WTC11 (cell line): Measurements from ENCODE around the gene CFAP221. TPM values are rescaled to one million over a fixed set of nuclear protein-coding genes. Genes with fewer than 3 reads are reported as not detected.

Source experiments
- ATAC-seq: fragments of 200-7000 bp; cut with Tn5 transposase; 2 replicates; pipeline ENCODE4 v1.10.0; 2021; ENCODE audit warnings: mild to moderate bottlenecking, moderate library complexity
- CTCF ChIA-PET: fragments of 300-600 bp; sonication (Branson Sonifier 250); formaldehyde crosslinking; loops from one replicate; lab custom pipeline; 2021; ENCODE audit warnings: antibody characterized with exemption; lab: Charles Lee
- POLR2A ChIA-PET: fragments of 350-600 bp; sonication (Branson Sonifier 250); formaldehyde crosslinking; loops from one replicate; lab custom pipeline; 2021; ENCODE audit warnings: antibody characterized with exemption; lab: Charles Lee
- DNase-seq: peaks from one replicate; pipeline ENCODE4 v3.0.0; 2021; ENCODE audit warnings: low spot score
- H3K27ac Mint-ChIP-seq: 2 replicates; pipeline ENCODE4 v1.8.0; 2021; ENCODE audit warnings: mixed read lengths
- H3K27me3 Mint-ChIP-seq: 2 replicates; pipeline ENCODE4 v1.8.0; 2021; ENCODE audit warnings: low read depth, mild to moderate bottlenecking, moderate library complexity, mixed read lengths
- H3K36me3 Mint-ChIP-seq: 2 replicates; pipeline ENCODE4 v1.8.0; 2021; ENCODE audit warnings: mixed read lengths
- H3K4me1 Mint-ChIP-seq: 2 replicates; pipeline ENCODE4 v1.8.0; 2022; ENCODE audit warnings: mixed read lengths
- H3K4me3 Mint-ChIP-seq: 2 replicates; pipeline ENCODE4 v1.8.0; 2021; ENCODE audit warnings: mild to moderate bottlenecking, moderate library complexity, mixed read lengths
- H3K9me3 Mint-ChIP-seq: 2 replicates; pipeline ENCODE4 v1.8.0; 2021; ENCODE audit warnings: mixed read lengths
- AFF4 ChIP-seq: sonication (generic); formaldehyde crosslinking; IDR thresholded peaks from 2 replicates; pipeline ENCODE4 v1.8.1; 2023; ENCODE audit warnings: mild to moderate bottlenecking, missing genetic modification reagents, borderline replicate concordance
- CREM ChIP-seq: sonication (generic); formaldehyde crosslinking; IDR thresholded peaks from 2 replicates; pipeline ENCODE4 v1.8.1; 2022; ENCODE audit warnings: mild to moderate bottlenecking, missing genetic modification reagents, moderate library complexity
- E2F1 ChIP-seq: sonication (generic); formaldehyde crosslinking; IDR thresholded peaks from 2 replicates; pipeline ENCODE4 v1.8.0; 2022; ENCODE audit warnings: mild to moderate bottlenecking, missing genetic modification reagents
- ELF4 ChIP-seq: sonication (generic); formaldehyde crosslinking; IDR thresholded peaks from 2 replicates; pipeline ENCODE4 v1.8.1; 2022; ENCODE audit warnings: low read depth, mild to moderate bottlenecking, moderate library complexity, missing genetic modification reagents
- FOXP1 ChIP-seq: sonication (generic); formaldehyde crosslinking; IDR thresholded peaks from 2 replicates; pipeline ENCODE4 v1.8.0; 2022; ENCODE audit warnings: missing genetic modification reagents, mild to moderate bottlenecking, moderate library complexity, borderline replicate concordance
- HMGA2 ChIP-seq: fragments of 250-450 bp; sonication (Bioruptor Pico); IDR thresholded peaks from 2 replicates; pipeline ENCODE4 v1.4.0; 2021; ENCODE audit warnings: mild to moderate bottlenecking, moderate library complexity
- KAT7 ChIP-seq: sonication (generic); formaldehyde crosslinking; IDR thresholded peaks from 2 replicates; pipeline ENCODE4 v1.8.1; 2023; ENCODE audit warnings: missing genetic modification reagents, mild to moderate bottlenecking, borderline replicate concordance
- NFATC4 ChIP-seq: fragments of 250-450 bp; sonication (Bioruptor Pico); IDR thresholded peaks from 2 replicates; pipeline ENCODE4 v1.9.0; 2021; ENCODE audit warnings: mild to moderate bottlenecking
- NFYB ChIP-seq: sonication (generic); formaldehyde crosslinking; conservative IDR thresholded peaks from 2 replicates; pipeline ENCODE4 v1.8.0; 2022; ENCODE audit warnings: low read depth, missing genetic modification reagents
- NR2C2 ChIP-seq: sonication (generic); formaldehyde crosslinking; IDR thresholded peaks from 2 replicates; pipeline ENCODE4 v1.8.0; 2022; ENCODE audit warnings: mild to moderate bottlenecking, missing genetic modification reagents
- NR3C1 ChIP-seq: sonication (generic); formaldehyde crosslinking; conservative IDR thresholded peaks from 2 replicates; pipeline ENCODE4 v1.8.1; 2023; ENCODE audit warnings: low read depth, mild to moderate bottlenecking, missing genetic modification reagents
- TP53 ChIP-seq: sonication (generic); formaldehyde crosslinking; IDR thresholded peaks from 2 replicates; pipeline ENCODE4 v1.8.1; 2023; ENCODE audit warnings: mild to moderate bottlenecking, missing genetic modification reagents
- ZBTB21 ChIP-seq: sonication (generic); formaldehyde crosslinking; IDR thresholded peaks from 2 replicates; pipeline ENCODE4 v1.8.1; 2023; ENCODE audit warnings: mild to moderate bottlenecking, missing genetic modification reagents, borderline replicate concordance
- ZBTB43 ChIP-seq: sonication (generic); formaldehyde crosslinking; IDR thresholded peaks from 2 replicates; pipeline ENCODE4 v1.8.1; 2023; ENCODE audit warnings: mild to moderate bottlenecking, missing genetic modification reagents
- ZNF416 ChIP-seq: fragments of 250-450 bp; sonication (Bioruptor Pico); IDR thresholded peaks from 2 replicates; pipeline ENCODE4 v1.9.0; 2021; ENCODE audit warnings: mild to moderate bottlenecking, inconsistent platforms
- total RNA-seq: library from RNA; stranded (reverse); gene quantifications from 3 replicates; pipeline ENCODE4 v1.2.3, GENCODE V29; 2021
- TF ChIP-seq, protein P1 (sequence below): fragments of 200-600 bp; IDR thresholded peaks from 2 replicates; pipeline ENCODE4 v1.8.0; 2022; ENCODE audit warnings: antibody characterized with exemption
- TF ChIP-seq, protein P2 (sequence below): sonication (generic); formaldehyde crosslinking; IDR thresholded peaks from 2 replicates; pipeline ENCODE4 v1.8.1; 2022; ENCODE audit warnings: mild to moderate bottlenecking, moderate library complexity, missing genetic modification reagents
- TF ChIP-seq, protein P3 (sequence below): sonication (generic); formaldehyde crosslinking; IDR thresholded peaks from 2 replicates; pipeline ENCODE4 v1.8.1; 2022; ENCODE audit warnings: mild to moderate bottlenecking, missing genetic modification reagents, moderate library complexity, borderline replicate concordance

The CFAP221 gene
- total RNA-seq, 1 experiment from 2014 or later: 0.35 TPM

- H3K4me3 Mint-ChIP-seq: no peak overlapping the region
These were observed 140.3 kb downstream of the CFAP221 start for GRCh38 chr2:119684518-119684917.

More at GRCh38 chr2:119684518-119684917, 140.3 kb downstream of the CFAP221 start:
- no peak for TF ChIP-seq ZBTB43 (CRISPR knock-in tag)
- no peak for TF ChIP-seq ELF4 (CRISPR knock-in tag)
- no peak for TF ChIP-seq KAT7
- no peak for TF ChIP-seq ZNF416
- no peak for TF ChIP-seq NFATC4
- no peak for TF ChIP-seq NR3C1
- TF ChIP-seq CREM: no peak
- no peak for TF ChIP-seq ZBTB21 (CRISPR knock-in tag)
- TF ChIP-seq, protein P1, sequence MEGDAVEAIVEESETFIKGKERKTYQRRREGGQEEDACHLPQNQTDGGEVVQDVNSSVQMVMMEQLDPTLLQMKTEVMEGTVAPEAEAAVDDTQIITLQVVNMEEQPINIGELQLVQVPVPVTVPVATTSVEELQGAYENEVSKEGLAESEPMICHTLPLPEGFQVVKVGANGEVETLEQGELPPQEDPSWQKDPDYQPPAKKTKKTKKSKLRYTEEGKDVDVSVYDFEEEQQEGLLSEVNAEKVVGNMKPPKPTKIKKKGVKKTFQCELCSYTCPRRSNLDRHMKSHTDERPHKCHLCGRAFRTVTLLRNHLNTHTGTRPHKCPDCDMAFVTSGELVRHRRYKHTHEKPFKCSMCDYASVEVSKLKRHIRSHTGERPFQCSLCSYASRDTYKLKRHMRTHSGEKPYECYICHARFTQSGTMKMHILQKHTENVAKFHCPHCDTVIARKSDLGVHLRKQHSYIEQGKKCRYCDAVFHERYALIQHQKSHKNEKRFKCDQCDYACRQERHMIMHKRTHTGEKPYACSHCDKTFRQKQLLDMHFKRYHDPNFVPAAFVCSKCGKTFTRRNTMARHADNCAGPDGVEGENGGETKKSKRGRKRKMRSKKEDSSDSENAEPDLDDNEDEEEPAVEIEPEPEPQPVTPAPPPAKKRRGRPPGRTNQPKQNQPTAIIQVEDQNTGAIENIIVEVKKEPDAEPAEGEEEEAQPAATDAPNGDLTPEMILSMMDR: no peak
- TF ChIP-seq, protein P2, sequence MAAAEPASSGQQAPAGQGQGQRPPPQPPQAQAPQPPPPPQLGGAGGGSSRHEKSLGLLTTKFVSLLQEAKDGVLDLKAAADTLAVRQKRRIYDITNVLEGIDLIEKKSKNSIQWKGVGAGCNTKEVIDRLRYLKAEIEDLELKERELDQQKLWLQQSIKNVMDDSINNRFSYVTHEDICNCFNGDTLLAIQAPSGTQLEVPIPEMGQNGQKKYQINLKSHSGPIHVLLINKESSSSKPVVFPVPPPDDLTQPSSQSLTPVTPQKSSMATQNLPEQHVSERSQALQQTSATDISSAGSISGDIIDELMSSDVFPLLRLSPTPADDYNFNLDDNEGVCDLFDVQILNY (CRISPR knock-in tag): no peak
- TF ChIP-seq TP53 (CRISPR knock-in tag): no peak
- TF ChIP-seq AFF4: no peak
- TF ChIP-seq E2F1 (CRISPR knock-in tag): no peak
- no peak for TF ChIP-seq NR2C2 (CRISPR knock-in tag)
- TF ChIP-seq, protein P3, sequence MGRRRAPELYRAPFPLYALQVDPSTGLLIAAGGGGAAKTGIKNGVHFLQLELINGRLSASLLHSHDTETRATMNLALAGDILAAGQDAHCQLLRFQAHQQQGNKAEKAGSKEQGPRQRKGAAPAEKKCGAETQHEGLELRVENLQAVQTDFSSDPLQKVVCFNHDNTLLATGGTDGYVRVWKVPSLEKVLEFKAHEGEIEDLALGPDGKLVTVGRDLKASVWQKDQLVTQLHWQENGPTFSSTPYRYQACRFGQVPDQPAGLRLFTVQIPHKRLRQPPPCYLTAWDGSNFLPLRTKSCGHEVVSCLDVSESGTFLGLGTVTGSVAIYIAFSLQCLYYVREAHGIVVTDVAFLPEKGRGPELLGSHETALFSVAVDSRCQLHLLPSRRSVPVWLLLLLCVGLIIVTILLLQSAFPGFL (CRISPR knock-in tag): no peak
- TF ChIP-seq NFYB: no peak
- no peak for TF ChIP-seq FOXP1 (CRISPR knock-in tag)
- TF ChIP-seq HMGA2 (CRISPR knock-in tag): no peak
- Mint-ChIP-seq H3K27me3 (no peaks in the 10 kb centered on the region; the same call in 1 of the 2 replicates), H3K9me3 (no peaks in the 10 kb centered on the region), H3K27ac (no peak overlapping the region), H3K4me1 (peaks cover 35% of the 10 kb centered on the region), H3K36me3 (peaks cover 34% of the 10 kb centered on the region)
- POLR2A ChIA-PET: interaction anchor here (1.1 kb wide), 2 partner anchors 9 to 75 kb away, joined by 3 read pairs; partner anchors contain the start of gene PTPN4
- CTCF ChIA-PET: interaction anchor here (1.2 kb wide), 1 partner anchor 18 kb away, joined by 7 read pairs; no protein-coding TSS in a partner anchor
- ATAC-seq (peak; percentile 10; the same call in 1 of the 2 replicates), DNase-seq (no peak)
